IPS-20b (cell line): ENCODE data around the gene MYBL2.

Source experiments
- H3K27ac ChIP-seq: one replicate; pipeline ENCODE4 v1.5.1; 2013; ENCODE audit warnings: low read length
- H3K27me3 ChIP-seq: 2 replicates; pipeline ENCODE4 v1.6.1; 2013; ENCODE audit warnings: mild to moderate bottlenecking, low read length, inconsistent platforms; ENCODE audit not compliant: insufficient read depth
- H3K36me3 ChIP-seq: 2 replicates; pipeline ENCODE4 v1.6.1; 2013; ENCODE audit warnings: low read depth, mild to moderate bottlenecking, inconsistent platforms, low read length, moderate library complexity; ENCODE audit not compliant: insufficient read depth
- H3K4me1 ChIP-seq: 2 replicates; pipeline ENCODE4 v1.6.1; 2013; ENCODE audit warnings: mild to moderate bottlenecking, control low read depth, inconsistent platforms, low read length, moderate library complexity; ENCODE audit not compliant: insufficient read depth
- H3K4me3 ChIP-seq: 2 replicates; pipeline ENCODE4 v1.5.1; 2013; ENCODE audit warnings: mild to moderate bottlenecking, low read length, inconsistent platforms
- H3K9ac ChIP-seq: 2 replicates; pipeline ENCODE4 v1.6.1; 2013; ENCODE audit warnings: low read depth, mild to moderate bottlenecking, inconsistent platforms, low read length, moderate library complexity
- H3K9me3 ChIP-seq: 2 replicates; pipeline ENCODE4 v1.6.1; 2013; ENCODE audit warnings: mild to moderate bottlenecking, low read depth, low read length, inconsistent platforms; ENCODE audit not compliant: insufficient read depth

The MYBL2 gene

GRCh38 chr20:43761386-43762340, 94.7 kb downstream of the MYBL2 start:
- Histone ChIP-seq H3K9ac (no peak overlapping the region), H3K4me1 (no peaks in the 10 kb centered on the region; the same call in 1 of the 2 replicates), H3K36me3 (no peaks in the 10 kb centered on the region), H3K27me3 (no peaks in the 10 kb centered on the region), H3K27ac (no peak overlapping the region), H3K4me3 (no peak overlapping the region), H3K9me3 (no peaks in the 10 kb centered on the region)

DNA sequence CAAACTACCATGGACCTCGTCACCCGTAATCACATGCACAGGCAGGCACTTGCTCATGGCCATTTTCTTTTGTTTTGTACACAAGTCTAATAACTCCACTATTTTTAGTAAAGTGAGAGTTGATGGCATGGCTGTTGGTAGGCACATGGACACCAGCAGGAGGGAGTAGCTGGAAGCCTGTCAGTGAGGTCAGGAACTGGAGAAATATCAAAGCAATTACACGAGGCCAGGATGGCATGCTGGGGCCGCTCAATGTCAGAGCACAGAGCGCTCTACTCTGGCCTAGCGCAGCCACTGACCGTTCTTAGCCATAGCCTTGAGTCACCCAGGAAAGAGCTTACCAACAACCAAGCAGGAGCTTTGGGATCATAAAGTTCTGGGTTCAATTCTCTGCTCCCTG, 96.0 kb downstream of the MYBL2 start:
- Histone ChIP-seq H3K4me3 (no peak overlapping the region), H3K27me3 (no peaks in the 10 kb centered on the region)

DNA sequence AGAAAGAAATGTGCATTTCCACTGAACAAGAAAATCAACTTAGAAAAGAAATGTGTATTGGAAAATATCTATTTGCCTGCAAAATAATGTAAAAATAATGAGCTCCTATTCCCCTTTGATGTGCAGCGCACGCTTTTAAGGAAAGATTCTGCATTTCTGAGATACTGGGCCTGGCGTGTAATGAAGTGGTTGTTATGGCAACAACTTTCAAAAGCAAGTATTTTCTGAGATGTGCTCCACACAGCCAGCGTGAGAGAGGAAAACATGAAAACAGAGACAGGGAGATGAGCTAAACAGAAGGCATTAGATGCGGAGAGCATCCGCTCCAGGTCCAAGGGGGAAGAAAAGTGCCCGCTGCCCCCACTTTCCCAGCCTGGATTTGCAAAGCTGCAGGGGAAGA, 99.0 kb downstream of the MYBL2 start:
- Histone ChIP-seq H3K9ac (no peak overlapping the region), H3K27me3 (no peaks in the 10 kb centered on the region), H3K27ac (no peak overlapping the region), H3K9me3 (no peaks in the 10 kb centered on the region), H3K36me3 (no peaks in the 10 kb centered on the region), H3K4me3 (no peak overlapping the region), H3K4me1 (no peaks in the 10 kb centered on the region; the same call in 1 of the 2 replicates)

More for the DNA sequence above, 96.0 kb downstream of the MYBL2 start:
- H3K9me3 ChIP-seq = no peaks in the 10 kb centered on the region
- H3K36me3 ChIP-seq = no peaks in the 10 kb centered on the region
- H3K27ac ChIP-seq = no peak overlapping the region
- H3K4me1 ChIP-seq = no peaks in the 10 kb centered on the region; the same call in 1 of the 2 replicates
- no peak overlapping the region for H3K9ac ChIP-seq
